Ovary (tissue), 3 donors: Measurements from ENCODE around the gene NDC1.

Source experiments
- POLR2A ChIP-seq: fragments of 450-650 bp; IDR thresholded peaks from one replicate; pipeline ENCODE4 v1.6.1; 2017; ENCODE audit warnings: antibody characterized with exemption, mild to moderate bottlenecking, moderate library complexity
- TF ChIP-seq, protein P1 (sequence below), 3 donors: fragments of 450-650 bp in 2 of 3; fragments of 200-600 bp in 1 of 3; IDR thresholded peaks; one replicate each; pipeline versions ENCODE4 v1.5.1 to v1.8.0; 2016 to 2022; ENCODE audit warnings: antibody characterized with exemption in 3 of 3, mild to moderate bottlenecking in 1 of 3
- donor health status: DM: no; HTN: no; CAD: no.

DNA sequence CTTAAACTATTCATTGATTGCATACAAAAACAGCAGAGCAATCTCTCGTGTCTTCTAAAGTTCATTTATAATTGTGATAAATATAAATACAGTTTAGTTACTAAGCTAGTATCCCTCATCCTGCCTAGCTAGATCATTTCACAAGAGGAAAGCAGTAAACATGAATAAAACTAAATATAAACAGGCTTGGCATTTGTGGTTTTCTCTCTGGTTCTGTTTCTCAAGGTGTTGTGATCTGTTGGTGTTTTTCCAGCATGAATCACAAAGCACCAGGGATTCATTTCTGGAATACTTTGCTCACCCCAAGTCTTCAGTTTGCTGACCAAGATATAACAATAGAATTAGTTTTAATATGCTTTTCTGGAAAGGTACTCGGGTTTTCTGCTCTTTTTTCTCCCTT is 66.4 kb downstream of the NDC1 start:
- TF ChIP-seq, protein P1, sequence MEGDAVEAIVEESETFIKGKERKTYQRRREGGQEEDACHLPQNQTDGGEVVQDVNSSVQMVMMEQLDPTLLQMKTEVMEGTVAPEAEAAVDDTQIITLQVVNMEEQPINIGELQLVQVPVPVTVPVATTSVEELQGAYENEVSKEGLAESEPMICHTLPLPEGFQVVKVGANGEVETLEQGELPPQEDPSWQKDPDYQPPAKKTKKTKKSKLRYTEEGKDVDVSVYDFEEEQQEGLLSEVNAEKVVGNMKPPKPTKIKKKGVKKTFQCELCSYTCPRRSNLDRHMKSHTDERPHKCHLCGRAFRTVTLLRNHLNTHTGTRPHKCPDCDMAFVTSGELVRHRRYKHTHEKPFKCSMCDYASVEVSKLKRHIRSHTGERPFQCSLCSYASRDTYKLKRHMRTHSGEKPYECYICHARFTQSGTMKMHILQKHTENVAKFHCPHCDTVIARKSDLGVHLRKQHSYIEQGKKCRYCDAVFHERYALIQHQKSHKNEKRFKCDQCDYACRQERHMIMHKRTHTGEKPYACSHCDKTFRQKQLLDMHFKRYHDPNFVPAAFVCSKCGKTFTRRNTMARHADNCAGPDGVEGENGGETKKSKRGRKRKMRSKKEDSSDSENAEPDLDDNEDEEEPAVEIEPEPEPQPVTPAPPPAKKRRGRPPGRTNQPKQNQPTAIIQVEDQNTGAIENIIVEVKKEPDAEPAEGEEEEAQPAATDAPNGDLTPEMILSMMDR (IDR thresholded peaks at IDR 0.05): no peak
- TF ChIP-seq POLR2A: no peak
